ENCODE data around the gene CAPG. TPM values are rescaled to one million over a fixed set of nuclear protein-coding genes. Genes with fewer than 3 reads are reported as not detected.
"Not testable (repeated sequence)": the region's sequence is repeated elsewhere in the genome, so short reads cannot be mapped to it uniquely, and the experiment has no call there.

Gene CAPG
- total RNA-seq, 1 experiment from 2014 or later = 156 TPM

- DNase-seq (ENCODE audit: low read depth) = no peak
Measured at GRCh38 chr2:85367180-85367579, 43.0 kb downstream of the CAPG start.

GRCh38 chr2:85362653-85363387 lies 47.3 kb downstream of the CAPG start:
- DNase-seq (ENCODE audit: low read depth) = not testable (repeated sequence)

- no peak for DNase-seq (ENCODE audit: low read depth)
Measured at GRCh38 chr2:85357736-85358135, 52.4 kb downstream of the CAPG start.

GRCh38 chr2:85356186-85356585 lies 54.0 kb downstream of the CAPG start:
- no peak for DNase-seq (ENCODE audit: low read depth)

GRCh38 chr2:85355521-85355920 lies 54.6 kb downstream of the CAPG start:
- no peak for DNase-seq (ENCODE audit: low read depth)

GRCh38 chr2:85355073-85355410 lies 55.1 kb downstream of the CAPG start:
- peak; percentile 17 for DNase-seq (ENCODE audit: low read depth)

GRCh38 chr2:85354286-85355072 lies 55.7 kb downstream of the CAPG start, which contains the start of the genes ELMOD3 and RETSAT:
Gene ELMOD3 (plus strand): TSS chr2:85354769. CDS start chr2:85357199, 2,430 bp downstream.
Gene RETSAT (minus strand): TSS chr2:85354528. CDS start chr2:85354507, 21 bp downstream.
- peak; percentile 99 for DNase-seq (ENCODE audit: low read depth)

GRCh38 chr2:85353876-85354285 lies 56.3 kb downstream of the CAPG start:
- DNase-seq (ENCODE audit: low read depth) = peak; percentile 23

GRCh38 chr2:85347599-85347998 lies 62.6 kb downstream of the CAPG start:
- DNase-seq (ENCODE audit: low read depth) = no peak

Other genes with a start within 250 kb of the CAPG start
- 114 and 115 TPM in 2 replicates for gene TGOLN2, start 82.4 kb downstream of the CAPG start, total RNA-seq (2014; rRNA removed)
- gene RETSAT, start 55.8 kb downstream of the CAPG start, total RNA-seq (2014; rRNA removed) = 52.3 and 61.3 TPM in 2 replicates
- 20.4 and 22.6 TPM in 2 replicates for gene ELMOD3, start 55.6 kb downstream of the CAPG start, total RNA-seq (2014; rRNA removed)
- 5.9 and 8.0 TPM in 2 replicates for gene SH2D6, start 8.3 kb upstream of the CAPG start, total RNA-seq (2014; rRNA removed)
- 420 and 517 TPM in 2 replicates for gene MAT2A, start 128.8 kb upstream of the CAPG start, total RNA-seq (2014; rRNA removed)
- 115 and 134 TPM in 2 replicates for gene GGCX, start 151.1 kb upstream of the CAPG start, total RNA-seq (2014; rRNA removed)
- 21.2 and 27.1 TPM in 2 replicates for gene VAMP8, start 167.2 kb upstream of the CAPG start, total RNA-seq (2014; rRNA removed)
- gene VAMP5, start 174.1 kb upstream of the CAPG start, total RNA-seq (2014; rRNA removed) = 111 and 146 TPM in 2 replicates
- 235 and 236 TPM in 2 replicates for gene RNF181, start 185.4 kb upstream of the CAPG start, total RNA-seq (2014; rRNA removed)
- gene TMEM150A, start 192.3 kb upstream of the CAPG start, total RNA-seq (2014; rRNA removed) = 18.9 and 24.4 TPM in 2 replicates
- 9.4 and 15.7 TPM in 2 replicates for gene C2orf68, start 201.7 kb upstream of the CAPG start, total RNA-seq (2014; rRNA removed)
- gene USP39, start 205.8 kb upstream of the CAPG start, total RNA-seq (2014; rRNA removed) = 68.3 and 92.4 TPM in 2 replicates